UCSD-AML1 (cell line): Measurements from ENCODE around the gene RAET1E.
A peak's percentile ranks its signal among the peaks of the same experiment; 100 is the strongest.
"Not testable (repeated sequence)": the region's sequence is repeated elsewhere in the genome, so short reads cannot be mapped to it uniquely, and the experiment has no call there.

Experiments used
- DNase-seq: peaks from one replicate; lab custom pipeline; 2025; ENCODE audit not compliant: unreplicated experiment; lab: John Stamatoyannopoulos, UW

Gene RAET1E

DNA sequence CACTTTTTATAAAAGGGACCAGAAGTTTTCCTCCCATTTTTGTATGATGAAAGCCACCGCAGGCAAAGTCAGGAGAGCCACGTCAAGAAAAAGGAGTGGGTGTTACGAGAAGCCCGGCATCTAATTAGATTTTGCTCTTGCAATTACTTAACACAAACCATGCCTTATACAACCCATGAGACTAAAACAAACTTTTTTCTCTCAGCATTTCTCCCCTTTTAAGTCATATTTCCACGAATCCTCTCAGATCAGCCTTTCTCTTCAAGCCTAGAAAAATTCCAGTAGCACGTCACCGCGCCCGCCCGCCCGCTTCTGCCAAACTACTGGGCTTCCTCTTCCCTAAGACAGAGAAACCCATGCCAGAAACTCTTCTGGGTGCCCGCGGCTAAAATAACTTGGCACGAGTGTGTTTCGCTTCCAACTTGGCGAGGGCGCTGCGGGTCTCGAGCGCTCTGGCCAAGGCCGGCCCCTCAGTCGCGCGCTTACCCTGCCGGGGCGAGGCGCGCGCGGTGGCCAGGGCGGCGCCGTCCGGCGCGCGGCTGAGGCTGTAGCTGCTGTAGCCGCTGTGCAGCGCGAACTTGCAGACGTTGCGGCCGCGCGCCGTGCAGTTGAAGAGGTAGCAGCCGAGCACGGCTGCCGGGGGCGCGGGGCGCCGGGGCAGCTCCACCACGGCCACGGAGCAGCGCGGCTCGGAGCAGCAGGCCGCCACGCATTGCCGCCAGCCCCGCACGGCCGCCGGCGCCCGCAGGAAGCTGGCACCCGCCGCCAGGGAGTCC is 34.8 kb downstream of the RAET1E start:
- DNase-seq: peak; percentile 72

DNA sequence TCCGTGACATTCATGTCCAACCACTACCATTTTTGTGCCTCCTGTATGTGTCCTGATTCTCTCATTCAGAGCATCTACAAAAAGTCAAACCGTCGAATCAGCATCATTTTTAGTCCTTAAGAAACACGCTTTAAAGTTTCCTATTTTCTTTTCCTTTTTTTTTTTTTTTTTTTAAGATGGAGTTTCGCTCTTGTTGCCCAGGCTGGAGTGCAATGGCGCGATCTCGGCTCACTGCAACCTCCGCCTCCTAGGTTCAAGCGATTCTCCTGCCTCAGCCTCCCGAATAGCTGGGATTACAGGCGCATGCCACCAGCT is 35.5 kb downstream of the RAET1E start:
- DNase-seq: not testable (repeated sequence)

DNA sequence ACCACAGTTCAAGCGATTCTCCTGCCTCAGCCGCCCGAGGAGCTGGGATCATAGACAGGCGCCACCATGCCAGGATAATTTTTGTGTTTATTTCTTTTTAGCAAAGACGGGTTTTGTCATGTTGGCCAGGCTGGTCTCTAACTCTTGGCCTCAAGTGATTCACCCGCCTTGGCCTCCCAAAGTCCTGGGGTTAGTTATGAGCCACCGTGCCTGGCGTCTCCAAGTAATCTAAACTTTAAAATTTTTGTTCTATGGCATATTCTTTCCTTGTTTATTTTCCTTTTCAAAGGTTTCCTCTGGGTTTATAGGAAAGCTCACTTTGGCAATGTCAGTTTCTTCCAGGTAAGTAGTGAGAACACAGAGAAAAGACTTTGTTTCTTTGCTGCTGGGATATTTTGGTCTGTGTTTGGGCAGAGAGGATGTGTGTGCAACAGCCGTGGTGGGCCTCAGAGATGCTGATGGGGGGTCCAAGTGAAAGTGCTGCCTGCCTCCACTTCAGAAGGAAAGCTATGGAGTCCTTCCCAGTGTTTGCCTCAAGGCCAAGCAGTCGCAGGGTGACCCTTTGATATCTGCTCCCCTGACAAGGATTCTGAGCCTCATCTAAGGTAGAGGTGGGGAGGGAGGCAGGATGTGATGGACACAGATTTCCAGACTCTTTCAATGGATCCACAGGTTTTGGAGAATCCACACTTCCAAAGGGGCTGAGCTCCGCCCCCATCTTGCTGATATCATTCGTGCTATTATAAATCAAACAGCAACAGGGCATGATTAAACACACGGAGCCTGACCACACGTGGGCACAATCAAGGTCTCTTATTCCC is 36.1 kb downstream of the RAET1E start:
- DNase-seq: no peak

DNA sequence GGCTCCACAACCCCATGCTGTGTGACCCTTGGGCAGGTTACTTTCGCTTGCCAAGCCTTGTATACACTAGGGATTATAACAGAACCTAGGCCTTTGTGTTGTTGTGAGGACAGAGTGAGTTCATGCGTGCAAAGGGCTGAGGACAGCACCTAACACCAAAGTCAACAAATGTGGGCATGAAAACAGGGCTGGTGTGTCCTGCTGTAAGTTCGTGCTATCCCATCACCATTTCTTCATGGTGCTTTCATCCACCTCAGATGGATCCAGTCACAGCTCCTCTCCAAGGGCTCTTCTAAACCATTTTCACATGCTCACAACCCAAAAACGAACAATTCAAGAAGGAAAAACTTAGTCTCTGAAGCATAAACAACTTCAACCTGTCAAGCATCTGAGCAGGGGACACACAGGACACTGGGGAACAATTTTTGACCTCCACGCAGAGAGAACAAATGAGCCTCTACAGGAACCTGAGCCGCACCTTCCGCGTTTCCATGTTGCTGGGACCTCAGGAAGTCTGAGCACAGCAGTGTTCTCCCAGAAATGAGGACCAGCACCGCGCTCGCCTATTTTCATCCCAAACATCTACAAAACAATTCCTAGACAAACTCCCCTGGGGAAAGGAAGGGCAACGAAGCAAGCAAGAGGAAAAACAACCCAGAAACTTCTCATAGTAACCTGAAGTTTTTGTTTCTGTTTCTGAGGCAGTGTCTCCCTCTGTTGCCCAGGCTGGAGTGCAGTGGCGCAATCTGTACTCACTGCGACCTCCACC is 36.9 kb downstream of the RAET1E start:
- DNase-seq: no peak

DNA sequence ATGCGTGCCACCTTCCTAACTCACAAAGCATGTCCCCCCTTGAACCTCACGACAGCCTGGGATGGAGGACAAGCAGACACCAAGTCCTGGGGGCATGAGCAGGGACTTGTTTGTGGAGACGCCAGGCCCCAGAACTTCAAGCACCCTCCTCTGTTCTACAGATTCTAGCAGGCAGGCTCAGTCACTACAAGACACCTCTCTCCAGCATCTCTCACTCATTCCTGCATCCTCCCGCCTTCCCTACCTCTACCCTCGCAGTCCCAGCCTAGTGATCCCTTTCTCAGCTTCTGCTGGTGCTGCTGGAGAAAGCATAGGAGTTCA is 37.4 kb downstream of the RAET1E start:
- no peak for DNase-seq

DNA sequence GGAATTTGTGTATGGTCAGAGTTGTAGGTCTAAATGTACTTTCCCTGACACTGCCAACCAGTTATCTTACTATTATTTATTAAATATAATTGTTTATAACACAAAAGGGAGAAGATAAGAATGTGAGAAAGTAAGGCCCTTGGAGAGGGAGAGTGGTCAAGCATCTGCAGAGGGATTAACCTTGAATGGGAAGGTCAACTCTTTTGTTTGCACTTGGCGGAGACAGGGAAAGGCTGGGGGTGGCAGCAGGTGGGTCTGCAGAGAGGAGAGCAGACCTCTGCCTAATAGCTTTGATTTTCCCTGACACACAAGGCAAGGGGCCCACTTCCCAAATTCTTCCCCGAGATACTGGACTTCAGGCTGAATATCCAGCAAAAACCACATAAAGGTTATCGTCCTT is 38.0 kb downstream of the RAET1E start:
- no peak for DNase-seq

DNA sequence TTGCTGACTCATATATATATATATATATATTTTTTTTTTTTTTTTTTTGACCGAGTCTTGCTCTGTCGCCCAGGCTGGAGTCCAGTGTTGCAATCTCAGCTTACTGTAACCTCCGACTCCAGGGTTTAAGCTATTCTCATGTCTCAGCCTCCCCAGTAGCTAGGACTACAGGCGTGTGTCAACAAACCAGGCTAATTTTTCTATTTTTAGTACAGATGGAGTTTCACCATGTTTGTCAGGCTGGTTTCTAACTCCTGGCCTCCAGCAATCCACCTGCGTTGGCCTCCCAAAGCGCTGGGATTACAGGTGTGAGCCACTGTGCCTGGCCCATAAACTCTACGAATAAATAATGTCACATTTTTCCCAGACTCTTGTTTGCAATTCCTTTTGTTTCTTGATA is 38.5 kb downstream of the RAET1E start:
- no peak for DNase-seq

DNA sequence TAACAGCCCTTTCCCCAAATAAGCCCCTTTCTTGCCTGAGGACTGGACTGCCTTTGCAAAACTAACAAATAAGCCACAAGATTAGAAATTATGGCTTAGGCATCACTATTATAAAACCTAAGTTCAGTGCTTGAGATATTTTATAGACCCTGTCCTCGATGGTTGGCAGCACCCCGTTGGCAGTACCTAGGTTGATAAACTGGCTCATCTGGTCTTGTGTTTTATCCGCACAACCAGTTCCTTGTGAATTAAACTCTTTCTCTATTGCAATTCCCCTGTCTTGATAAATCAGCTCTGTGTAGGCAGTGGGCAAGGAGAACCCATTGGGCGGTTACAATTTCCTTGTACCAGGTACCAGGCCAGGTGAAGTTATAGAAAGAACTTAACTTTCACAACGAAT is 40.4 kb downstream of the RAET1E start:
- DNase-seq: no peak

DNA sequence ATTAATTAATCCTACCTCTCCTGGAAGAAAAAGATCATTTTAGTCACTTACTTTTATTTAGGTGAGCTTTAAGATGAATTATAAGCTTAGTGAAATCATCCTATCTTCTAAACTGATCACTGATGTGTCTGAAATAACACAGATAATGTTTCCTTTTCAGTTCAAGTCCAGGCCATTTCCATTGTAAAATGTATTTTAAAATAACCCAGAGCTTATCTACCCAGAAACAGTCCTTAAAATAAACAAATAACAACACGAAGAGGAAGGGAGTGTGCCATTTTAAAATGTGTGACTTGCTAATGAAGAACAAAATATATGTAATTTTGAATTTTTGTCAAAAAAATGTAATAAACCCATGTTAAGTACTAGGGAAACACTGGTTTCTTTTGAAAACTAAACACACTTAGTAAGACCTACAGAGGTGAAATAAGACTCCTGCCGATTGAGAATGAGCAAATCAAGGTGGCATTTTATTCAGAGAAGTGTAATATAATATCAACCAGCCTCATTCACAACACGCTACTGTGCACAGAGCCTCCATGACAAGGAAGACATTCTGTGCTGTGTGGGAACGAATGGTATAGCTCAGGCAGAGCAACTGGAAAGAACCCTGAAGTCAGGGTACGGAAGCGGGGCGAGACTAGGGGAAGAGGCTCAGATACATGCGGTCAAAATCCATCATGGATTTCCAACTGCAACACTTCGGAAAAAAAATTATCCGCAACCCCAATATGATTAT is 41.5 kb downstream of the RAET1E start:
- DNase-seq: no peak

DNA sequence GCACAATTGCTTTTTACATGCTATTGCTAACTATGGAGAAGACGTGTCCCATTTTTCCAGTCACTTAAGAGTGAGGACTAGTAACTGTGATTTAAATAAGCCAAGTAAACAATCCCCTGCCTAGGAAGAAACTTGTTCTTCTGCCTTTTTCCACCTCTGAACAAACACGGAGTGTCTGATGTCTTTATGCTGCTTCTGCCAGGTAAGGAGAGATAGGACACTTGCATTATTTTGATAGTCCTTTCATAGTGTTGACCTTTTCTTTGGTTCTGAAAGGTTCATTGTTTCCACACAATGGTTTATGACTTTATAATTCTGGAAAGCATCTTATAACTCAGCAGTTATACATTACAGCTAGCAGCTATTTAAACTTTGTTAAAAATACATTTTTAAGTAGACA is 42.2 kb downstream of the RAET1E start:
- DNase-seq: no peak

DNA sequence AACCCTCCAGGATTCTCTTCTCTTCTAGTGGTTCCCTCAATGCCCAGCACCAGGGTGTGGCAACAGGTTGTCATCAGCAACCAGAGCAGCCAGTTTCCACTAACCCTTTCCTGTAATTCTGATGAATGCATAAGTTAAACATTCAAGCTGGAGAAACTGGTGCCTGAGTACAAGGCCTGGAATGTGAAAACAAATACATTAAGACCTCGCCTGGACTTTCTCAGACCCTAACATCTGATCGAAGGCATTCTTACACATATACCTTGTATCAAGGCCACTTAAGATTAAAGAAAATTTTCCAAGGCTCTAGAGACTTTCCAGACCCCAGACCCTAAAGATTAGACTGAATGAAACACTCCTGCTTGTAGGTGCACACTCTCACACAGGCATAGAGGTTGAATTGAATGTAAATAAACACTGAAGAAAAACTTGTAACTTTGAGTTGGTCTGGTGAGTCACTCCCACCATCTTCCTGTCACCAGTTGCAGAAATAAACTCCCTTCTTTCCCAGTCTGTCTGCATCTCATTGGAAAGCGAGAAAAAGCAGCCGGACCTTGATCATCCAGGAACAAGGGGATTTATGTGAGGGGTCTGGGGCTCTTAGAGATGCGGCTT is 42.8 kb downstream of the RAET1E start:
- no peak for DNase-seq

DNA sequence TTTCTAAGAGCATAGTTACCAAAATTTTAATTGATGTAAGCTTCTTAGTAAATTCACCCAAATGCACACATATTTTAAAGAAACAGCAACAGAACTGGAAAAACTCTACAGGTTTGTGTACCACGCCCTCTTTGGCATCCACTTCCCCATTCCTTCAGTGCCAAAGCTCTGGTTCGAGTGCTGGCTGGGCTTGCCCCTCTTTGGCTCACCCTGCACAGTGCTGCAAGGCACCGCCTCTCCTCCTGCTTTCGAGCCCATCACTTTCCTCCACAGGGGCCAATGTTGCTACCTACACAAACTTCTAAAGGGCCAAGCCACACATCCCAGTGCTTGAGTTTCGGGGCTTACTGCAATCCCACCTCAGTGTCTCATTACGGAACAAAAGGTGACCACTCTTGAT is 43.4 kb downstream of the RAET1E start:
- no peak for DNase-seq

DNA sequence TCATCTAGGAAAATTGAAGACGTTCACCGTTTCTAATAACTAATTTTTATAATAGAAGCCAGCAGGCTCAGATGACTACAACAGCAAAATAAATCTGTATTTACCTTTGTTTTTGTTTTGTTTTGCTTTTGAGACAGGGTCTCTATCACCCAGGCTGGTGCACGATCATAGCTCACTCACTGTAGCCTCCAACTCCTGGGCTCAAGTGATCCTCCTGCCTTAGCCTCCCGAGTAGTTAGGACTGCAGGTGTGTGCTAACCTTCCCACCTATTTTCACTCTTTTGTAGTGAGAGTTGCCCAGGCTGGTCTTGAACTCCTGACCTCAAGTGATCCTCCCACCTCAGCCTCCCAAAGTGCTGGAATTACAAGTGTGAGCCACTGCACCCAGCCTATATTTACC is 43.9 kb downstream of the RAET1E start:
- DNase-seq: not testable (repeated sequence)

DNA sequence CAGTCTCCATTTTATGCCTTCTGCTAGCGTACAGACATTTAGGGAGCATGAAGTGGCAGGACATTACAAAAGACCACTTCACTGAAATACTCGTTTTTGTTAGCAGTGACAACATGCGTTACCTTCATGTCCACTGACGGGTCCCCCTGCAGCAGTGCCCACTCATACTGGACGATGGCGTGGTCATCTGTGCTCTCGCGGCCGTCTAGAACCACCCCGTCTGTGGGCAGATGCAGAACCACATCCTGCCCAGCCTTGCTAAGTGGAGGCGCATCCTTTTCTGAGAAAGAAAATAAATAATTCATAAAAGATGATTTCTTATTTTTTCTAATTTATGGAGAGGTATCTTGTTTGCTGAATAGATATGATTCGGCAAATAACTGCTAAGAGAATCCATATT is 45.0 kb downstream of the RAET1E start:
- DNase-seq: no peak

DNA sequence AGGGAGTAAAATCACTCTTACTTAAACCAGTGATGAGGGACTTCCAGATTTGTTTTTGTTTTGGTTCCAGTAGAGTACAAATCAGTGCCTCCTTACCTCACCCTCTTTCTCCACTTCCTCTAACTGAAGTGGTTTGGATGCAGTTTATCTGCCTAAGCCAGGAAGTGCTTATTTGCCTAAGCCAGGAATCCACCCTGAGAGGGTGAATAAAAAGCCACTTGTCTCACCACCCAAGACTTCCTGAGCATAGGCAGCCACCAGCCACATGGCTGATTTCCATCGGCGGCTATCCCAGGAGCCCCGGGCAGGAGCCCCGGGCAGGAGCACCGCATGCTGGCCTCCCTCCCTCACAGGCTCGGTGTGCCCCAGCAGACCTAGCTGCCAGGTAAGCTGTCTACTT is 45.7 kb downstream of the RAET1E start:
- peak; percentile 32 for DNase-seq

DNA sequence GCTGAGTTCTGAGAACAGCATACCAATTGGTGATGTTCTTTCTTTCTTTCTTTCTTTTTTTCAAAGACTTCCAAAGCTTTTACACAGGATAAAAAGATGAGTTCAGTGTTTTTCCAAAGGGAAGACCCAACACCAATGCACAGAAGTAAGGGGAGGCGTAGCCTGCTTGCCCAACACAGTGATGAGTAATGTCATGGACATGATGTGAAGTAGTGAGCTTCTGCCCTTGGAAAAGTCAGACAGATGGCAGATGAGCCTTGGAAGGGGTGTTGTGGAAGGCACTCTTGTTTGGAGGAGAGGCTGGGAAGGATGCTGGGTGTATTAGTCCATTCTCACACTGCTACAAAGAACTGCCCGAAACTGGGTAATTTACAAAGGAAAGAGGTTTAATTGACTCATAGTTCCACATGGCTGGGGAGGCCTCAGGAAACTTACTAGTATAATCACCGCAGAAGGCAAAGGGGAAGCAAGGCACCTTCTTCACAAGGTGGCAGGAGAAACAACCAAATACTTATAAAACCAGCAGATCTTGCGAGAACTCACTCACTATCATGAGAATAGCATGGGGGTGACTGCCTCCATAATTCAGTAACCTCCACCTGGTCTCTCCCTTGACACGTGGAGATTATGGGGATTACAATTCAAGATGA is 46.3 kb downstream of the RAET1E start:
- no peak for DNase-seq

DNA sequence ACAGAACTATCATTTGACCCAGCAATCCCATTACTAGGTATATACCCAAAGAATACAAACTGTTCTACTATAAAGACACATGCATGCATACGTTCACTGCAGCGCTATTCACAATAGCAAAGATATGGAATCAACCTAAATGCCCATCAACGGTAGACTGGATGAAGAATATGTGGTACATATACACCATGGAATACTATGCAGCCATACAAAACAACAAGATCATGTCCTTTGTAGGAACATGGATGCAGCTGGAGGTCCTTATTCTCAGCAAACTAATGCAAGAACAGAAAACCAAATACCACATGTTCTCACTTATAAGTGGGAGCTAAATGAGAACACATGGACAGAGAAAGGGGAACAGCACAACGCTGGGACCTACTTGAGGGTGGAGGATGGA is 49.6 kb downstream of the RAET1E start:
- not testable (repeated sequence) for DNase-seq
